ENCODE measurements around the gene TOR1AIP1. TPM values are rescaled to one million over a fixed set of nuclear protein-coding genes. Genes with fewer than 3 reads are reported as not detected.

TOR1AIP1 gene
- total and polyA plus RNA-seq, 2 of the 4 experiments (the other 2 are of a cell fraction): 20.7 to 64.5 TPM

DNA sequence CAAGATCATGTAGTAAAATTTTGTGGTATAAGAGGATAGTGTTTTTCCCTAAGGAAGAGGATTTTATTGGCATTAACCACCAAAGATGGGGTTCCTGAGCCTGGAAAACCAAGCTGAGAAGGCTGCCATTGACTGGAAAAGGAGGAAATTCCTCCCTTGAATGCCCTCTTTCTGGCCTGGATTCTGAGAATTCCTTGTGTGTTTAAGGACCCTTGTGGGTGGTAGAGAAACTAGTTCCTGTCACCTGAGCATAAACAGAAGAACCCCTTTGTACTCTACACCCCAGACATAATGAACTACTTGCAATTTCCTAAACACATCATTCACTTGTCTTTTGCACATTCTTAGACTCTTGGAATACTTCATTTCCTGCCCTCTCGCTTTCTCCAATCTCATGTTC, 39.4 kb downstream of the TOR1AIP1 start:
- no peak overlapping the region for H2AK5ac ChIP-seq (ENCODE audit: low read depth, low read length)
- no peak overlapping the region for H3K27ac ChIP-seq (ENCODE audit: insufficient read depth, low read length)
- no peak overlapping the region for H2AK9ac ChIP-seq (replicated peaks; ENCODE audit: low read depth, low read length, poor library complexity)
- POLR2A ChIA-PET (ENCODE audit: unreplicated experiment): no interaction called here
- no peak overlapping the region for H3K9ac ChIP-seq (ENCODE audit: low read depth, low read length)
- H2BK15ac ChIP-seq (ENCODE audit: low read depth, low read length): no peak overlapping the region
- H2AFZ ChIP-seq (replicated peaks; ENCODE audit: low read length, poor library complexity): no peak overlapping the region
- H3K9me1 ChIP-seq (ENCODE audit: insufficient read depth, low read length): no peaks in the 10 kb centered on the region; the same call in 1 of the 2 replicates
- H2BK5ac ChIP-seq (ENCODE audit: low read depth, low read length, poor library complexity, severe bottlenecking): no peak overlapping the region
- no peak overlapping the region for H3K23ac ChIP-seq (ENCODE audit: low read depth, low read length)
- no peak overlapping the region for H3K4me2 ChIP-seq (ENCODE audit: low read depth, low read length)
- no peak overlapping the region for H3K14ac ChIP-seq (replicated peaks; ENCODE audit: low read depth, low read length)
- in situ Hi-C loops (cut with MboI; ENCODE audit: low sequenced_read_pairs): no loop called here
- no CpG with 5 or more reads among the region's 1 CpG for WGBS, 2 experiments (ENCODE audit: extremely low coverage in 2 of 2, insufficient read length in 1 of 2)
- no peak for ATAC-seq (ENCODE audit: low read depth)
- H3K36me3 ChIP-seq (ENCODE audit: control insufficient read depth, insufficient read depth, low read length): peaks cover 16% of the 10 kb centered on the region
- H4K5ac ChIP-seq (ENCODE audit: low read depth, low read length): no peak overlapping the region
- CTCF ChIA-PET: interaction anchor here (0.9 to 1.5 kb wide), 2 partner anchors 9 to 12 kb away, joined by 3 to 4 read pairs; no protein-coding TSS in a partner anchor
- no peak overlapping the region for H3K4ac ChIP-seq (ENCODE audit: low read depth, low read length)
- dilution Hi-C loops (cut with HindIII; ENCODE audit: low sequenced_read_pairs, unreplicated experiment): no loop called here
- no peak overlapping the region for H2BK120ac ChIP-seq (ENCODE audit: low read depth, low read length)
- no peak overlapping the region for H3K4me3 ChIP-seq (ENCODE audit: insufficient read depth, low read depth, low read length)
- no peak overlapping the region for H4K91ac ChIP-seq (ENCODE audit: insufficient read depth, low read depth, low read length)
- H3K79me1 ChIP-seq (ENCODE audit: low read depth in 1 of 2, low read length in 2 of 2): no peaks in the 10 kb centered on the region
- H2BK20ac ChIP-seq (ENCODE audit: low read depth, low read length): no peak overlapping the region
- H3K9me3 ChIP-seq (ENCODE audit: control insufficient read depth, insufficient read depth, low read length): no peaks in the 10 kb centered on the region
- intact Hi-C loops (cut with micrococcal nuclease): loop anchor here (5.0 kb wide), 1 partner anchor 79 kb away; no protein-coding TSS in a partner anchor
- H3K4me1 ChIP-seq (ENCODE audit: control insufficient read depth, insufficient read depth, low read length): peaks cover 1% of the 10 kb centered on the region; the same call in 1 of the 2 replicates
- no peak overlapping the region for H4K8ac ChIP-seq (ENCODE audit: low read depth in 2 of 2, low read length in 2 of 2)
- no peak overlapping the region for H3K18ac ChIP-seq (ENCODE audit: low read depth, low read length)
- TF ChIP-seq RCOR1 (IDR thresholded peaks at IDR 0.05; ENCODE audit: insufficient replicate concordance, low read length) (no peak), MAZ (IDR thresholded peaks at IDR 0.05; ENCODE audit: borderline replicate concordance, low read depth, low read length) (no peak), CEBPB (IDR thresholded peaks at IDR 0.05; ENCODE audit: low read depth, low read length) (no peak), RFX5 (IDR thresholded peaks at IDR 0.05; ENCODE audit: low read depth, low read length) (no peak), RAD21 (IDR thresholded peaks at IDR 0.05; ENCODE audit: low read length) (no peak), CHD1 (IDR thresholded peaks at IDR 0.05; ENCODE audit: low read depth, low read length) (no peak), MAFK (IDR thresholded peaks at IDR 0.05; ENCODE audit: low read depth, low read length) (no peak), ELK1 (IDR thresholded peaks at IDR 0.05; ENCODE audit: borderline replicate concordance, low read depth, low read length) (no peak), MXI1 (IDR thresholded peaks at IDR 0.05; ENCODE audit: borderline replicate concordance, low read depth, low read length) (no peak), BHLHE40 (IDR thresholded peaks at IDR 0.05; ENCODE audit: low read depth, low read length) (no peak), NFE2L2 (IDR thresholded peaks at IDR 0.05; ENCODE audit: low read depth, low read length) (no peak), SMC3 (IDR thresholded peaks at IDR 0.05; ENCODE audit: low read depth, low read length) (no peak)
- TF ChIP-seq, protein P1, sequence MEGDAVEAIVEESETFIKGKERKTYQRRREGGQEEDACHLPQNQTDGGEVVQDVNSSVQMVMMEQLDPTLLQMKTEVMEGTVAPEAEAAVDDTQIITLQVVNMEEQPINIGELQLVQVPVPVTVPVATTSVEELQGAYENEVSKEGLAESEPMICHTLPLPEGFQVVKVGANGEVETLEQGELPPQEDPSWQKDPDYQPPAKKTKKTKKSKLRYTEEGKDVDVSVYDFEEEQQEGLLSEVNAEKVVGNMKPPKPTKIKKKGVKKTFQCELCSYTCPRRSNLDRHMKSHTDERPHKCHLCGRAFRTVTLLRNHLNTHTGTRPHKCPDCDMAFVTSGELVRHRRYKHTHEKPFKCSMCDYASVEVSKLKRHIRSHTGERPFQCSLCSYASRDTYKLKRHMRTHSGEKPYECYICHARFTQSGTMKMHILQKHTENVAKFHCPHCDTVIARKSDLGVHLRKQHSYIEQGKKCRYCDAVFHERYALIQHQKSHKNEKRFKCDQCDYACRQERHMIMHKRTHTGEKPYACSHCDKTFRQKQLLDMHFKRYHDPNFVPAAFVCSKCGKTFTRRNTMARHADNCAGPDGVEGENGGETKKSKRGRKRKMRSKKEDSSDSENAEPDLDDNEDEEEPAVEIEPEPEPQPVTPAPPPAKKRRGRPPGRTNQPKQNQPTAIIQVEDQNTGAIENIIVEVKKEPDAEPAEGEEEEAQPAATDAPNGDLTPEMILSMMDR (conservative IDR thresholded peaks at IDR 0.05; ENCODE audit: low read depth, low read length): no peak
- TF ChIP-seq, protein P2, sequence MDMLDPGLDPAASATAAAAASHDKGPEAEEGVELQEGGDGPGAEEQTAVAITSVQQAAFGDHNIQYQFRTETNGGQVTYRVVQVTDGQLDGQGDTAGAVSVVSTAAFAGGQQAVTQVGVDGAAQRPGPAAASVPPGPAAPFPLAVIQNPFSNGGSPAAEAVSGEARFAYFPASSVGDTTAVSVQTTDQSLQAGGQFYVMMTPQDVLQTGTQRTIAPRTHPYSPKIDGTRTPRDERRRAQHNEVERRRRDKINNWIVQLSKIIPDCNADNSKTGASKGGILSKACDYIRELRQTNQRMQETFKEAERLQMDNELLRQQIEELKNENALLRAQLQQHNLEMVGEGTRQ (IDR thresholded peaks at IDR 0.05; ENCODE audit: low read depth, low read length): no peak
- H4K20me1 ChIP-seq (ENCODE audit: insufficient read depth, low read length): no peaks in the 10 kb centered on the region
- no peaks in the 10 kb centered on the region for H3K27me3 ChIP-seq (ENCODE audit: control insufficient read depth, insufficient read depth, low read length)
- H3K56ac ChIP-seq (ENCODE audit: extremely low read depth, insufficient read depth, low read length): no peak overlapping the region
- DNase-seq: no peak
- BruUV-seq (replicated peaks): no TSS peak

Data from IMR-90 (cell line).